Kidney (tissue), 14 donors: ENCODE measurements around the gene RASGRP2. TPM values are rescaled to one million over a fixed set of nuclear protein-coding genes. Genes with fewer than 3 reads are reported as not detected.

Experiments used
- DNase-seq, 5 donors: peaks; one replicate each; pipeline ENCODE4 v3.0.0-alpha.2; 2013 to 2020
- FAIRE-seq: peaks from 2 replicates; lab custom pipeline; 2012; peaks lifted over from hg19 to GRCh38; lab: Jason Lieb, UNC
- H3K27ac ChIP-seq, 2 donors: one replicate each; pipeline ENCODE4 v1.7.0; 2013; ENCODE audit warnings: low read depth in 2 of 2, low read length in 2 of 2, inconsistent platforms in 1 of 2
- H3K27me3 ChIP-seq: one replicate; pipeline ENCODE4 v1.7.1; 2013; ENCODE audit warnings: low read length, inconsistent platforms; ENCODE audit not compliant: control insufficient read depth, insufficient read depth
- H3K36me3 ChIP-seq, 3 donors: one replicate each; pipeline versions ENCODE4 v1.7.0 to v1.7.1; 2013; ENCODE audit warnings: low read length in 3 of 3, control low read depth in 1 of 3, inconsistent platforms in 1 of 3; ENCODE audit not compliant: insufficient read depth in 3 of 3, control insufficient read depth in 2 of 3
- H3K4me1 ChIP-seq, 3 donors: one replicate each; pipeline versions ENCODE4 v1.7.0 to v1.7.1; 2013; ENCODE audit warnings: low read length in 3 of 3, inconsistent platforms in 1 of 3, low read depth in 1 of 3; ENCODE audit not compliant: control insufficient read depth in 2 of 3, insufficient read depth in 2 of 3
- H3K4me3 ChIP-seq, 3 donors: one replicate each; pipeline versions ENCODE4 v1.7.0 to v1.8.1; 2013; ENCODE audit warnings: low read length in 3 of 3, control low read depth in 1 of 3, inconsistent platforms in 1 of 3
- H3K9ac ChIP-seq, 3 donors: one replicate each; pipeline versions ENCODE4 v1.7.0 to v1.7.1; 2013; ENCODE audit warnings: low read length in 3 of 3, control low read depth in 1 of 3, inconsistent platforms in 1 of 3
- H3K9me3 ChIP-seq, 3 donors: one replicate each; pipeline versions ENCODE4 v1.7.0 to v1.7.1; 2013; ENCODE audit warnings: low read length in 3 of 3, control low read depth in 1 of 3, inconsistent platforms in 1 of 3; ENCODE audit not compliant: control insufficient read depth in 2 of 3, insufficient read depth in 1 of 3
- CTCF ChIP-seq: IDR thresholded peaks from 3 replicates; pipeline ENCODE4 v1.5.1; 2012; ENCODE audit warnings: mild to moderate bottlenecking, moderate library complexity, borderline replicate concordance; ENCODE audit not compliant: insufficient read depth; ENCODE audit errors: extremely low read depth
- intact Hi-C: fragments of 100-400 bp; cut with DNase I; formaldehyde crosslinking; loops from one replicate; pipeline ENCODE4 v1.11.1; 2022
- polyA plus RNA-seq: library from polyadenylated mRNA; stranded (reverse); fragments of 350-450 nt; fragmentation: Illumina TruSeq; extraction: RNeasy Lipid Tissue Mini Kit (QIAGEN cat#74804); gene quantifications from one replicate; pipeline ENCODE4 v1.2.3, GENCODE V29; 2014; ENCODE audit warnings: low read depth, low replicate concordance; ENCODE audit not compliant: insufficient read depth
- total RNA-seq: library from RNA; stranded (reverse); fragmentation: NEBNext Ultra II Directional; extraction: Animal tissue kit (Norgen Biotek cat#: 25700); gene quantifications from one replicate; pipeline ENCODE4 v1.2.1, GENCODE V29; 2021
- donor health status: control.
- donor health status: control.
- donor health status: control.
- donor health status: control.
- donor health status: control.
- donor health status: DM: yes; HTN: yes; CAD: no.
- donor health status: Normal renal cell carcinoma (clear cell type).

Gene RASGRP2
- total and polyA plus RNA-seq, 2 donors from 2014 or later, result 14.1 to 42.6 TPM

GRCh38 chr11:64690235-64690634 lies 53.7 kb downstream of the RASGRP2 start:
- TF ChIP-seq CTCF, result no peak
- H3K9ac ChIP-seq, result no peak overlapping the region
- intact Hi-C loops, result no loop called here
- H3K36me3 ChIP-seq, result no peaks in the 10 kb centered on the region
- no peaks in the 10 kb centered on the region for H3K27me3 ChIP-seq
- DNase-seq (peak in 1 of 5 donors; percentile 79), FAIRE-seq (no peak)
- no peak overlapping the region for H3K27ac ChIP-seq
- no peaks in the 10 kb centered on the region for H3K9me3 ChIP-seq
- H3K4me3 ChIP-seq, result no peak overlapping the region
- peaks cover 0 to 2% (median 0%) of the 10 kb centered on the region in 3 donors for H3K4me1 ChIP-seq

GRCh38 chr11:64688534-64688982 lies 55.4 kb downstream of the RASGRP2 start:
- Histone ChIP-seq H3K27me3 (no peaks in the 10 kb centered on the region), H3K4me3 (peak overlapping the region; percentile 69 to 91 (median 84)), H3K27ac (no peak overlapping the region), H3K36me3 (no peaks in the 10 kb centered on the region), H3K9me3 (no peaks in the 10 kb centered on the region), H3K9ac (peak overlapping the region in 2 of 3 donors; percentile 63 to 81), H3K4me1 (peaks cover 0 to 2% (median 0%) of the 10 kb centered on the region in 3 donors)
- peak; percentile 84 for TF ChIP-seq CTCF
- intact Hi-C loops, result no loop called here
- DNase-seq (peak; percentile 93 to 96 (median 94)), FAIRE-seq (no peak)

DNA sequence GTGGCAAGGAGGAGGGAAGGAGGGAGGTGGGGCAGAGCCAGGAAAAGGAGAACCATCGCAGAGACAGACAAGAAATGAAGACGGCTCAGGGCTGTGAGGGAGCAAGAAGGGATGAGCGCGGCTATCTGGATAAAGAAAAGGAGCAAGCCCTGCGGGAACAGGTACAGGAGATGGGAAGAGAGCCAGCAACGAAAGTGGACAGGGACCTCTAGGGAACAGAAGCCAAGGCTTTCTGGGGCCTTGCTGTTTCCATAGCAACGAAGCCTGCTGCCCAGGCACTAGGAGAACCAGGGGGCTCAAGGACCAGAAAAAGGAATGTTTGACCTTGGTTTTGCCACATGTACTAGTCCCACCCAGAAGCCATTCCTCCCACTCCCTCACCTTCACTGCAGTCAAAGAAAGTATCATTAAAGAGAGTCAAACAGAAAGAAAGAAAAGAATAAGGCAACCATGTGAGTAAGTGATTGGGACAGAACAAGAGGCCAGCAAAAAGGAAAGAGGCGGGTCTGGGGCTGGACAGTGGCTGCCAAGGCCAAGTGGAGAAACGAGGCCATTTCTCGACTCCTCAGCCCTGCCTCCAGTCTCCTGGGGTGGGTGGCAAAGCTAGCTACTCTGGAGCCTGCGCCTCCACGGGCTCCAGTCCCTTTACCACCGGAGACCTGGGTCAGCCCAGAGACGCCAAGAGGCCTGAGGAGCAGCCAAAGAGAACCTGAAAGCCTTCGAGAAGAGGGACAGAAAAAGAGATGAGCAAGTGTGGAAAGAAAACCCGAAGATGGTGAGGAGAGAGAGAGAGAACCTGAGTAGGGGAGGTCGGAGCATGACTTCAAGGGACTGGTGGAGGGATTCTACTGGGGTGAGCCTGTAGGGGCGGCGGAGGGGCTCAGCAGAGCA lies 56.1 kb downstream of the RASGRP2 start:
- H3K9ac ChIP-seq, result peak overlapping the region in 1 of 3 donors; percentile 63
- no peak for TF ChIP-seq CTCF
- intact Hi-C loops, result no loop called here
- H3K27me3 ChIP-seq, result no peaks in the 10 kb centered on the region
- no peaks in the 10 kb centered on the region for H3K9me3 ChIP-seq
- H3K4me1 ChIP-seq, result peaks cover 0 to 2% (median 0%) of the 10 kb centered on the region in 3 donors
- no peak for FAIRE-seq
- H3K27ac ChIP-seq, result no peak overlapping the region
- H3K36me3 ChIP-seq, result no peaks in the 10 kb centered on the region
- H3K4me3 ChIP-seq, result peak overlapping the region in 2 of 3 donors; percentile 69 to 91
- DNase-seq, result peak in 1 of 5 donors; percentile 74
